Muscle of leg (tissue), 11 donors: ENCODE results near the gene EVX1. TPM values are rescaled to one million over a fixed set of nuclear protein-coding genes. Genes with fewer than 3 reads are reported as not detected.

Experiments
- DNase-seq: peaks from one replicate; pipeline ENCODE4 v3.0.0; 2013
- H3K27ac ChIP-seq: one replicate; pipeline ENCODE4 v1.5.1; 2013; ENCODE audit warnings: mild to moderate bottlenecking, low read length, control low read depth
- H3K27me3 ChIP-seq: one replicate; pipeline ENCODE4 v1.6.1; 2013; ENCODE audit warnings: low read length; ENCODE audit not compliant: control insufficient read depth, insufficient read depth
- H3K36me3 ChIP-seq: one replicate; pipeline ENCODE4 v1.6.1; 2013; ENCODE audit warnings: low read length; ENCODE audit not compliant: control insufficient read depth, insufficient read depth
- H3K4me1 ChIP-seq: one replicate; pipeline ENCODE4 v1.6.1; 2013; ENCODE audit warnings: low read length; ENCODE audit not compliant: control insufficient read depth, insufficient read depth
- H3K4me3 ChIP-seq: one replicate; pipeline ENCODE4 v1.5.1; 2013; ENCODE audit warnings: low read length, control low read depth
- H3K9me3 ChIP-seq: replicated peaks from 2 replicates; pipeline ENCODE4 v1.6.1; 2013; ENCODE audit warnings: low read depth, low read length; ENCODE audit not compliant: control insufficient read depth
- WGBS: methylation state at CpG from one replicate; pipeline ENCODE4 v1.1.5; 2013; ENCODE audit warnings: missing lambda C conversion rate; ENCODE audit not compliant: insufficient coverage; 5-methylcytosine and 5-hydroxymethylcytosine counted together
- polyA plus RNA-seq, 8 donors: library from polyadenylated mRNA; unstranded; fragments of 120-200 nt; gene quantifications; one replicate each; pipeline versions ENCODE4 v1.2.1 to v1.2.3, GENCODE V29; 2013; ENCODE audit warnings: inconsistent platforms in 1 of 8, low replicate concordance in 1 of 8; ENCODE audit not compliant: insufficient read length in 8 of 8, insufficient read depth in 1 of 8
- total RNA-seq: library from RNA; stranded (reverse); fragments of 120-200 nt; gene quantifications from one replicate; pipeline ENCODE4 v1.2.4, GENCODE V29; 2013

Gene EVX1
- total and polyA plus RNA-seq, 9 donors, result not detected

- H3K4me1 ChIP-seq, result peaks cover 27% of the 10 kb centered on the region
- 9% methylated on average over 23 of the region's 52 CpGs for WGBS
- DNase-seq, result no peak
- H3K27me3 ChIP-seq, result peaks cover 92% of the 10 kb centered on the region
- no peak overlapping the region for H3K27ac ChIP-seq
- H3K4me3 ChIP-seq, result no peak overlapping the region
- H3K9me3 ChIP-seq, result no peaks in the 10 kb centered on the region
- no peaks in the 10 kb centered on the region for H3K36me3 ChIP-seq
Observed at GRCh38 chr7:27205325-27206280, 37.0 kb upstream of the EVX1 start.

GRCh38 chr7:27207348-27207985, 35.1 kb upstream of the EVX1 start:
- peaks cover 17% of the 10 kb centered on the region for H3K4me1 ChIP-seq
- no peak overlapping the region for H3K4me3 ChIP-seq
- peaks cover 1% of the 10 kb centered on the region for H3K9me3 ChIP-seq
- WGBS, result 50% methylated on average over 2 of the region's 7 CpGs
- H3K27me3 ChIP-seq, result peaks cover 89% of the 10 kb centered on the region
- DNase-seq, result no peak
- no peaks in the 10 kb centered on the region for H3K36me3 ChIP-seq
- H3K27ac ChIP-seq, result no peak overlapping the region

- H3K27ac ChIP-seq, result no peak overlapping the region
- peaks cover 2% of the 10 kb centered on the region for H3K9me3 ChIP-seq
- no peak overlapping the region for H3K4me3 ChIP-seq
- H3K36me3 ChIP-seq, result no peaks in the 10 kb centered on the region
- DNase-seq, result no peak
- 93% methylated on average over 3 of the region's 4 CpGs for WGBS
- peaks cover 22% of the 10 kb centered on the region for H3K4me1 ChIP-seq
- H3K27me3 ChIP-seq, result peaks cover 89% of the 10 kb centered on the region
Observed at GRCh38 chr7:27208998-27209397, 33.6 kb upstream of the EVX1 start.

GRCh38 chr7:27209933-27210440, 32.6 kb upstream of the EVX1 start:
- Histone ChIP-seq H3K9me3 (peaks cover 2% of the 10 kb centered on the region), H3K4me3 (no peak overlapping the region), H3K27me3 (peaks cover 88% of the 10 kb centered on the region), H3K36me3 (no peaks in the 10 kb centered on the region), H3K27ac (no peak overlapping the region), H3K4me1 (peaks cover 18% of the 10 kb centered on the region)
- WGBS, result 52% methylated on average over 9 of the region's 11 CpGs
- no peak for DNase-seq

- no peaks in the 10 kb centered on the region for H3K36me3 ChIP-seq
- peaks cover 2% of the 10 kb centered on the region for H3K9me3 ChIP-seq
- 12% methylated on average over 25 of the region's 32 CpGs for WGBS
- H3K4me1 ChIP-seq, result peaks cover 12% of the 10 kb centered on the region
- H3K27ac ChIP-seq, result no peak overlapping the region
- no peak overlapping the region for H3K4me3 ChIP-seq
- peaks cover 88% of the 10 kb centered on the region for H3K27me3 ChIP-seq
- DNase-seq, result peak; percentile 61
Observed at GRCh38 chr7:27210441-27211083, 32.0 kb upstream of the EVX1 start.

- no peak overlapping the region for H3K27ac ChIP-seq
- peaks cover 86% of the 10 kb centered on the region for H3K27me3 ChIP-seq
- peaks cover 2% of the 10 kb centered on the region for H3K9me3 ChIP-seq
- no peak for DNase-seq
- H3K4me3 ChIP-seq, result no peak overlapping the region
- no CpG with 5 or more reads among the region's 1 CpG for WGBS
- H3K36me3 ChIP-seq, result no peaks in the 10 kb centered on the region
- peaks cover 12% of the 10 kb centered on the region for H3K4me1 ChIP-seq
Observed at GRCh38 chr7:27211084-27211446, 31.5 kb upstream of the EVX1 start.

GRCh38 chr7:27211764-27212204, 30.8 kb upstream of the EVX1 start:
- H3K36me3 ChIP-seq, result no peaks in the 10 kb centered on the region
- H3K4me1 ChIP-seq, result peaks cover 12% of the 10 kb centered on the region
- H3K4me3 ChIP-seq, result no peak overlapping the region
- no peak for DNase-seq
- no peak overlapping the region for H3K27ac ChIP-seq
- WGBS, result 33% methylated on average over 1 of the region's 3 CpGs
- peaks cover 2% of the 10 kb centered on the region for H3K9me3 ChIP-seq
- peaks cover 88% of the 10 kb centered on the region for H3K27me3 ChIP-seq

- Histone ChIP-seq H3K4me3 (no peak overlapping the region), H3K4me1 (peaks cover 12% of the 10 kb centered on the region), H3K9me3 (peaks cover 2% of the 10 kb centered on the region), H3K27ac (no peak overlapping the region), H3K27me3 (peaks cover 93% of the 10 kb centered on the region), H3K36me3 (no peaks in the 10 kb centered on the region)
- peak; percentile 32 for DNase-seq
- WGBS, result 14% methylated on average over 37 of the region's 52 CpGs
Observed at GRCh38 chr7:27212497-27213432, 29.8 kb upstream of the EVX1 start.

- Histone ChIP-seq H3K4me3 (no peak overlapping the region), H3K27ac (no peak overlapping the region)
- DNase-seq, result no peak
Observed at GRCh38 chr7:27213433-27214238, 29.0 kb upstream of the EVX1 start.

More at GRCh38 chr7:27213433-27214238, 29.0 kb upstream of the EVX1 start:
- no peaks in the 10 kb centered on the region for H3K36me3 ChIP-seq
- 56% methylated on average over 36 of the region's 50 CpGs for WGBS
- peaks cover 84% of the 10 kb centered on the region for H3K27me3 ChIP-seq
- peaks cover 12% of the 10 kb centered on the region for H3K4me1 ChIP-seq
- H3K9me3 ChIP-seq, result peaks cover 2% of the 10 kb centered on the region
